Mucosa of gallbladder (tissue), 1 donor: Measurements from ENCODE around the gene ZNF385A. TPM values are rescaled to one million over a fixed set of nuclear protein-coding genes. Genes with fewer than 3 reads are reported as not detected.
A peak's percentile ranks its signal among the peaks of the same experiment; 100 is the strongest.

Experiments used
- DNase-seq: peaks from one replicate; pipeline ENCODE4 v3.0.0-alpha.2; 2020; ENCODE audit warnings: low spot score
- total RNA-seq: library from RNA; stranded (reverse); gene quantifications from one replicate; pipeline ENCODE4 v1.2.1, GENCODE V29; 2021
- donor health status: DM: no; HTN: no; CAD: no.

Gene ZNF385A
- total RNA-seq, 1 donor from 2014 or later, result 11.4 TPM

- DNase-seq, result no peak
Observed at GRCh38 chr12:54373649-54374561, 10.6 kb downstream of the ZNF385A start.

- DNase-seq, result no peak
Observed at GRCh38 chr12:54372113-54372806, 12.3 kb downstream of the ZNF385A start.

- no peak for DNase-seq
Observed at GRCh38 chr12:54371328-54372112, 13.0 kb downstream of the ZNF385A start.

- peak; percentile 68 for DNase-seq
Observed at GRCh38 chr12:54370171-54370730, 14.3 kb downstream of the ZNF385A start.

- DNase-seq, result no peak
Observed at GRCh38 chr12:54369597-54370131, 14.9 kb downstream of the ZNF385A start.

- peak; percentile 90 for DNase-seq
Observed at GRCh38 chr12:54368709-54369596, 15.6 kb downstream of the ZNF385A start.

- no peak for DNase-seq
Observed at GRCh38 chr12:54368025-54368708, 16.4 kb downstream of the ZNF385A start.

- DNase-seq, result no peak
Observed at GRCh38 chr12:54364413-54364812, 20.1 kb downstream of the ZNF385A start, which contains the start of gene GPR84. Gene GPR84, minus strand, starts transcription at chr12:54364486. Its CDS starts 635 bp downstream, at chr12:54363851.

GRCh38 chr12:54363618-54364017, 20.9 kb downstream of the ZNF385A start:
- DNase-seq, result no peak

GRCh38 chr12:54363047-54363446, 21.5 kb downstream of the ZNF385A start:
- no peak for DNase-seq

GRCh38 chr12:54360717-54361456, 23.6 kb downstream of the ZNF385A start:
- peak; percentile 76 for DNase-seq

- DNase-seq, result no peak
Observed at GRCh38 chr12:54359762-54360351, 24.7 kb downstream of the ZNF385A start.

GRCh38 chr12:54358945-54359761, 25.4 kb downstream of the ZNF385A start:
- peak; percentile 98 for DNase-seq

GRCh38 chr12:54358191-54358944, 26.2 kb downstream of the ZNF385A start:
- no peak for DNase-seq

GRCh38 chr12:54357506-54358190, 26.9 kb downstream of the ZNF385A start:
- no peak for DNase-seq

GRCh38 chr12:54356951-54357356, 27.6 kb downstream of the ZNF385A start:
- DNase-seq, result no peak
